ENCODE results near the gene BPIFB2. TPM values are rescaled to one million over a fixed set of nuclear protein-coding genes. Genes with fewer than 3 reads are reported as not detected.

BPIFB2 gene
- total and polyA plus RNA-seq, 2 donors (not counting 3 experiments of a cell fraction or from before 2014, with no cell fraction given) = not detected

DNA sequence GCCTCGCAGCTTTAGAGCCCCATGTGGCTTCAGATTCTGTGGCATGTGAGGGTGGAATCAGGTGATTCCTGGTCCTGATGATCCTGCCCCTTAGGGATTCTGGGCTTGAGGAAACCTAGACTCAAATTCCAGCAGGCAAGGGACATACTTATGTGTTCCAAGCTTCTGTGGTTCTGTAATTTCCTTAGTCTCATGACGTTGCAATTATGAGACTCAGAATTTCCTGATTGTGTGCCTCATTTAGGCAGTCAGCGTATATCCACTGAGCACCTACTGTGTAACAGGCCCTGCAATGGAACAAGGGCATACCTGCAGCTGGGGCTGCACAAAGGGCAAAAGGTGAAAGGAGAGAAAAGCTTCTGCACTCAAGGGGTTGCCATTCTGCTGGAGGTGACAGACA lies 60.3 kb downstream of the BPIFB2 start:
- no peak overlapping the region for H2AFZ ChIP-seq (ENCODE audit: low read depth, low read length)
- no peak overlapping the region for H3K27ac ChIP-seq (ENCODE audit: insufficient read depth, low read depth, low read length)
- H4K20me1 ChIP-seq (replicated peaks; ENCODE audit: control insufficient read depth, extremely low read depth, insufficient read depth, low read length) = no peaks in the 10 kb centered on the region
- H3K4me2 ChIP-seq (ENCODE audit: insufficient read depth, low read length) = no peak overlapping the region
- dilution Hi-C loops (cut with MboI; ENCODE audit: extremely low pct_ligation_motif_present, low sequenced_read_pairs) (no loop called here), intact Hi-C loops (cut with micrococcal nuclease) (no loop called here)
- no peak overlapping the region for H3K9ac ChIP-seq (replicated peaks; ENCODE audit: extremely low read depth, insufficient read depth, low read length)
- no peaks in the 10 kb centered on the region for H3K9me1 ChIP-seq (replicated peaks; ENCODE audit: control insufficient read depth, extremely low read depth, insufficient read depth, low read length)
- H3K27me3 ChIP-seq (ENCODE audit: control insufficient read depth in 2 of 2, insufficient read depth in 2 of 2, low read length in 2 of 2) = no peaks in the 10 kb centered on the region
- CTCF ChIA-PET = interaction anchor here (0.9 to 1.1 kb wide), 2 partner anchors 8 to 56 kb away, joined by 4 read pairs; no protein-coding TSS in a partner anchor
- BruUV-seq (replicated peaks) = no TSS peak
- no peaks in the 10 kb centered on the region for H3K4me1 ChIP-seq (ENCODE audit: control insufficient read depth, extremely low read depth, insufficient read depth, low read length)
- no peaks in the 10 kb centered on the region for H3K9me3 ChIP-seq (replicated peaks; ENCODE audit: control insufficient read depth, insufficient read depth, low read length)
- DNase-seq (ENCODE audit: low read depth, low spot score) = no peak
- no peaks in the 10 kb centered on the region for H3K79me2 ChIP-seq (ENCODE audit: control insufficient read depth, insufficient read depth, low read length)
- TF ChIP-seq POLR2AphosphoS5 (IDR thresholded peaks at IDR 0.05; ENCODE audit: insufficient read depth, low read depth, low read length) = no peak
- TF ChIP-seq GATA2 (IDR thresholded peaks at IDR 0.05; ENCODE audit: insufficient read depth, insufficient read length, low read depth, low read length) = no peak
- no peak for TF ChIP-seq FOS (IDR thresholded peaks at IDR 0.05; ENCODE audit: borderline replicate concordance, insufficient read depth, low read length)
- no peak for TF ChIP-seq CTCF (IDR thresholded peaks at IDR 0.05; ENCODE audit: extremely low read depth in 1 of 2, insufficient read depth in 1 of 2, low read depth in 1 of 2, low read length in 2 of 2)
- no peak for TF ChIP-seq MYC (IDR thresholded peaks at IDR 0.05; ENCODE audit: low read depth, low read length)
- TF ChIP-seq EZH2 (IDR thresholded peaks at IDR 0.05; ENCODE audit: borderline replicate concordance, low read depth, low read length, severe bottlenecking) = no peak
- no peak for TF ChIP-seq JUN (IDR thresholded peaks at IDR 0.05; ENCODE audit: borderline replicate concordance, insufficient read depth, insufficient read length, low read depth)
- no peak for TF ChIP-seq MAX (IDR thresholded peaks at IDR 0.05; ENCODE audit: insufficient read depth, insufficient read length)
- no peak for TF ChIP-seq POLR2A (IDR thresholded peaks at IDR 0.05; ENCODE audit: low read depth, low read length)
- FAIRE-seq = no peak
- H3K4me3 ChIP-seq (replicated peaks in 1 of 3; ENCODE audit: insufficient read depth in 1 of 3, low read depth in 1 of 3, low read length in 3 of 3) = no peak overlapping the region
- POLR2A ChIA-PET = no interaction called here
- H3K36me3 ChIP-seq (ENCODE audit: control insufficient read depth in 2 of 2, extremely low read depth in 1 of 2, insufficient read depth in 2 of 2, low read length in 2 of 2) = no peaks in the 10 kb centered on the region

Data from endothelial cell of umbilical vein (primary cell).